Stimulated activated CD4-positive, alpha-beta T cell treated with anti-CD3 and anti-CD28 coated beads, Interleukin-15, amount 100 ng/mL, for 24 hours (primary cell): ENCODE data around the gene NUDT3.
"Not testable (repeated sequence)": the region's sequence is repeated elsewhere in the genome, so short reads cannot be mapped to it uniquely, and the experiment has no call there.

Source experiments
- DNase-seq: peaks from one replicate; pipeline ENCODE4 v3.0.0-alpha.2; 2020

The NUDT3 gene

GRCh38 chr6:34392497-34393190 lies at the start of gene NUDT3:
Gene NUDT3, minus strand, starts transcription at chr6:34392669. Its CDS starts 307 bp downstream, at chr6:34392362.
- DNase-seq, result peak; percentile 96

GRCh38 chr6:34441526-34441925 lies 49.1 kb upstream of the NUDT3 start:
- DNase-seq, result no peak

GRCh38 chr6:34439442-34439841 lies 47.0 kb upstream of the NUDT3 start:
- no peak for DNase-seq

- no peak for DNase-seq
These were observed 46.2 kb upstream of the NUDT3 start for GRCh38 chr6:34438705-34439104.

- DNase-seq, result no peak
These were observed 45.1 kb upstream of the NUDT3 start for GRCh38 chr6:34437644-34437970.

GRCh38 chr6:34436803-34437643 lies 44.6 kb upstream of the NUDT3 start:
- DNase-seq, result no peak

GRCh38 chr6:34435916-34436315 lies 43.4 kb upstream of the NUDT3 start:
- DNase-seq, result no peak

- peak; percentile 94 for DNase-seq
These were observed 33.3 kb upstream of the NUDT3 start, which contains the start of gene RPS10 for GRCh38 chr6:34425498-34426410. Gene RPS10, minus strand, starts transcription at chr6:34426069. Its CDS starts 848 bp downstream, at chr6:34425221.

- peak; percentile 35 for DNase-seq
These were observed 32.6 kb upstream of the NUDT3 start for GRCh38 chr6:34425132-34425497.

GRCh38 chr6:34424200-34425131 lies 32.0 kb upstream of the NUDT3 start:
- no peak for DNase-seq

GRCh38 chr6:34423254-34423653 lies 30.8 kb upstream of the NUDT3 start:
- no peak for DNase-seq

GRCh38 chr6:34418367-34418766 lies 25.9 kb upstream of the NUDT3 start:
- DNase-seq, result no peak

GRCh38 chr6:34416877-34417371 lies 24.5 kb upstream of the NUDT3 start:
- no peak for DNase-seq

GRCh38 chr6:34414999-34415858 lies 22.8 kb upstream of the NUDT3 start:
- DNase-seq, result no peak

- DNase-seq, result no peak
These were observed 20.3 kb upstream of the NUDT3 start for GRCh38 chr6:34412643-34413214.

GRCh38 chr6:34412016-34412415 lies 19.5 kb upstream of the NUDT3 start:
- DNase-seq, result no peak

- not testable (repeated sequence) for DNase-seq
These were observed 15.4 kb upstream of the NUDT3 start for GRCh38 chr6:34407915-34408314.

- no peak for DNase-seq
These were observed 4.0 kb upstream of the NUDT3 start for GRCh38 chr6:34396518-34396917.

- no peak for DNase-seq
These were observed 1.5 kb upstream of the NUDT3 start for GRCh38 chr6:34393966-34394305.

GRCh38 chr6:34393191-34393965 lies 909 bp upstream of the NUDT3 start:
- DNase-seq, result no peak
